NCI-H2227 (cell line): ENCODE data around the gene ARHGEF6.

Experiments used
- DNase-seq: peaks from one replicate; lab custom pipeline; 2025; ENCODE audit not compliant: unreplicated experiment; lab: John Stamatoyannopoulos, UW

Gene ARHGEF6

GRCh38 chrX:136747003-136747986 is 33.4 kb downstream of the ARHGEF6 start:
- no peak for DNase-seq

DNA sequence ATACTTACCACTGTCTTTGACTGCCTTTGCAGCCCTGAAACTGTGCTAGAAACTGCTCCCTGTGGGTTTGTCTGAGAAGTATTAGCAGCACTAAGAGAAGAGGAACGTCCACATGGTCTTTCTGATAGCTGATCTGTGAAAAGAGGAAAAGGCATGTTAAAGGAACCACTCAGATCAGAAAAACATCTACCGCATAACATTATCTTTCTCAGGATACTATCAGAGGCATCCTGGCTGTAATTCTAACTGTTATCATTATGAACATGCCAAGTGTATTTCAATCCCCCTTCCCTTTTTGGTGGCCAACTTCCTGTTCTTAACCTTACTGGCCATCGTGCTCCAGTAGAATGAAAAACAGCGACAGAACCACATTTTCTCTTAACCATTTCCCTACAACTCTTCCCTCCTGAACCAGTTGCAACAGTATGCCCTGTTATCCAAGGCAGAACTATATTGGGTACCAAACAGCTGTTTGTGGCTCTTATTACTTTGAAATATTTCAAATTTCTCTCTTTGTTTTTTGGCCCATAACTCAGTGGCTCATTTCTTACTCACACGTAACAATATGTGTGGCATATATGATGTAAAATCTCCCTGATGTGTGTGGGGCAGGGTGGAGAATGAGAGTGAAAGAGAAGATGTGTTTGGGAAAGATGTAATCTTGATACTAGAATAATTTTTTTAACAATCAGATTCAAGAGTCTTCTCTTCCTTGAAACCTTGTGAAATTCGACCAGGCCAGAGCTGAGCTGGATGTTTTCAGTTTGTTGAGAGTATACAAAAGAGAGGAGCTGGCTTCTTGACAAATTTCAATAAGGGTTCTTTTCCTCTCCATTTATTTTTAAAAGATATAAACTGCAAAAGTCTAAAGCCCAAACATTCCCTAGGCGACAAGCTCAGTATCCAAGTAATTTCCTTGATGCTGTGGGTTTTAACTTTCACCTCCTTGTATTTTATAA is 35.2 kb downstream of the ARHGEF6 start:
- DNase-seq, result no peak

DNA sequence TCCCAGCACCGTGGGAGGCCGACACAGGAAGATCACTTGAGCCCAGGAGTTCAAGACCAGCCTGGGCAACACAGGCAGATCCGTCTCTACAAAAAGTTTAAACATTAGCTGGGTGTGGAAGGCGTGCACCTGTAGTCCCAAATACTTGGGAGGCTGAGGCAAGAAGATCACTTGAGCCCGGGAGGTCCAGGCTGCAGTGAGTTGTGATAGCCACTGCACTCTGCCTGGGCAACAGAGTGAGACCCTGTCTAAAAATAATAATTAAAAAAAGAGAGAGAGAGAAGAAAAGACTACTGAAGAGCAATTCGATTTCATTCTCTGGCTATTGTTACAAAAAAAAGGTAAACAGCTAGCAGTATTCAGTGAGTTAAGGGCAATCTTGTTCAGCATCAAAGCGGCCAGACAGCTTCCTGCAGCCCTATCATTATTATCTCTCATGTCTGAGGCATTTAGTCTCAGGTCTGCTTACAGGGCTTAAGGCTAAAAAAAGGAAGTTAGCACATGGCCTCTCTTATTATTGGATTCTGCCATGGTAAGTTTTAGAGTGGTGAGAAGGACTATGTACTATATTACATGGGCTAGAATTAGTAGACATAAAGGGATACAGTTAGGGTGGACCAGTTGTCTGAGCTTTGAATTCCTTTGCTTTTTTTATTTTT is 37.9 kb downstream of the ARHGEF6 start:
- peak; percentile 16 for DNase-seq

DNA sequence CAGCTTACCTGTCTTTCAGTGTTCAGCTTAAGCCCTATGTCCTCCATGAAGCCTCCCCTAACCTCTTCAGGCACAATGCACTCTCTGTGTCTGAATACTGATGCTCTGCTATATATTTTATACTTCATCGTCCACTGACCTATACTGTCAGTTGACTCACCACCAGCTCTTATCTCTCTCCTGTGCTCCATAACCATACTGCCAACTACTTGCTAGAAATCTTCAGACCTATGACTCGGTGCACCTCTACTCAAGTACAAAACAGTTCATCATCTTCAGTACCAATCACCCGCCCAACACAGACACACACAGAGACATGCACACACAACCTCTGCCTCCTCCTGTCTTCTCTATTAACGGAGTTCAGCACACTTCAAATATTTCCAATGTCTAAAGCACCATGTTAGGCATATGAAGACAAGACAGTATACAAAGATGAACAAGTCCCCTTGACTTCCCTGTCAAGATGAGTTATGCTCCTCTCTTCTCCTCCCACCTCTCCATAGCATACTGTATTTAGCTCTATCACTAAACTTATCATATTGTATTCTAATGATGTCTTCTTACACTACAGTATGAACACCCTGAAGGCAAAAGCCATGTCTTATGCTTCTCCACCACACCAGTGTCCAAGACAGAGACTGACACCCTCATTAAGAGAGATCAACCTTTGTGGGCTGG is 42.5 kb downstream of the ARHGEF6 start:
- DNase-seq, result no peak

DNA sequence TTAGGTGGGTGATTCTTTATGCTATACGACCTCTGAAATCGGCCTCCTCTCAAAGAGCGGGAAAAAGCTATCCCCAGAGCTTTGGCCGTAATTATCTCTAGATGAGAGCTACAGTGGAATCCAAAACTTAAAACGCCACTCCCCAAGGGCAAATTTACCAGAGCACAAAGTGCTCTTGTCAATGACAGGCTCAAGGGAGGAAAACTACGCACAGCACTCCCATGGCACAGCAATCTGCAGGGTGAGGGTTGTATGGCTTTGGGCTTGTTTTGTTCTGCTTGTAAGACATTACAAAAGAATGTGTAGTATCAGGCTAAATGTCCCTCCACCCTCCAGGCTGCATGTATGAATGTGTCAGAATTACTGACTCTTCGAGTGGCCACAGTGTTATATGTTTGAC is 44.0 kb downstream of the ARHGEF6 start:
- DNase-seq, result no peak

DNA sequence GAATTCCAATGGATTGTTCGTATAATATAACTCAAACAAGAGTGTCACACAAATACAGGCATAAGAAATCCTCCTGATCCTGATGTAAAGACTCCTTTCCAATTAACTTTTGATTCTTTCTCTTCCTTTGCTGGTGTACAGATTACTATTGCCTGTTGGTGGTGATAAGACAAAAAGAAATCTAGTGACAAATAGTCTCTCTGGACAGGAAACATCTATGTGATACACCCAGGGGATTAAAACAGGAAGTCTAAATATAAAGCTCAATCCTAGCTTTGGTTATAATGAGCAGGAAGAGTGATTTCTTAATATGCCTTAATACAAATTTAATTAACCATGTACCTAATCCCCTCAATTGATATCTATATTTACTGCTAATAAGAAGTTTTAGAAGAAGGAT is 45.1 kb downstream of the ARHGEF6 start:
- DNase-seq, result no peak

GRCh38 chrX:136733613-136734012 is 47.1 kb downstream of the ARHGEF6 start:
- DNase-seq, result no peak

DNA sequence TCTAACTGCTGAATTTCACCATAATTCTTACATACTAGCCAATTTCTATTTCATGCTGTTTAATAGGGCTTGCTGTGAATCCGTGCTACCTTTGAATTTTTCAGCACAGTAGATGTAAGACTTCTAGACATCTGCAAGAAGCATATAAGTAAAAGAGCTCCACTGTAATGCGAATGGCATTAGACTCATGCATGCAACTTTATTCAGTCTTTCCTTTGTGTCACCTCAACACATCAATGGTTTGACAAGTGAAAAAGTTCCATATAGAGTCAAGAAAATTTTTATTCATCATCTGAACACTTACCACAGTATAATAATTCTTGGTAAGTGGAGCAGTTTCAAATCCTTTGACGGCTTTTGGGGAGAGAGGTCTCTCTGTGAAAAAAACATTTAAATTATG is 48.9 kb downstream of the ARHGEF6 start:
- no peak for DNase-seq

DNA sequence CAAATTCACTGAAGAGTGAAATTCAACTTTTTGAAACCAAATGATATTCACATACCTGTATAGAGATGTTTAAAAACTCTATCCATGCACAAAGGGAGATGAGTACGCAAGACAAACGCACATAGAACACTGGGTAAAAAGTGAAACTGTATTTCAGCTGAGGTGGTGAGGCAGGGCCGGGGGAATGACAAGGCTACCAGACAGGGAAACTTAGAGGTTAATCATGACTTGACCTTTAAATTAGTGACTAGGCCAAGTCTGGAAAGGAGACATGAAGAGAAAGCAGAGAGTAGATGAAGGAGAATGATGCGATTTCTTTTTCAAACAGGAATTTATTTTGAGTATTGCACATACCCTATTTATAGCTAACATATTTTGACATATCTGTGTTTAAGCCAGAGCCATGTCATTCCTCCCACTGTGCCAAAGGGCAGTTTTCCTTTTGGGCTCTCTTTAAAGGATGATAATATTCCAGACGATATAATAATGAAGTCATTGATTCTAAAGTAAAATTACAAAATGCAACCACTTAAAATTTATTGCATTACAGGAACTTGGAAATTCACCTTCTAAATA is 49.4 kb downstream of the ARHGEF6 start:
- no peak for DNase-seq

DNA sequence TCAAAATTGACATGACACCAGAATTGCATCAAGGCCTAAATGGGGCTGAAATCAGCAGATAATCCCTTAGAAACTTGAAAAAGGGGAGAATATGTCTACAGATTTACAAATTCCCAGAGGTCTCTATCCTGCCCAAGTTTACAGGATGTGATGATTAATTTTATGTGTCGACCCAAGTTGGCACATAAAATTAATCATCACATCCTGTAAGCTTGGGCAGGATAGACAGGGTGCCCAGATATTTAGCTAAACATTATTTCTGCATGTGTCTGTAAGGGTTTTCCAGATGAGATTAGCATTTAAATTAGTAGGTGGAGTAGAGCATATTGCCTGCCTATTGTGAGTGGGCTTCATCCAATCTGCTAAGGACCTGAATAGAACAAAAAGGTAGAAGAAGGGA is 52.3 kb downstream of the ARHGEF6 start:
- DNase-seq, result no peak

GRCh38 chrX:136725441-136726104 is 55.2 kb downstream of the ARHGEF6 start:
- no peak for DNase-seq

DNA sequence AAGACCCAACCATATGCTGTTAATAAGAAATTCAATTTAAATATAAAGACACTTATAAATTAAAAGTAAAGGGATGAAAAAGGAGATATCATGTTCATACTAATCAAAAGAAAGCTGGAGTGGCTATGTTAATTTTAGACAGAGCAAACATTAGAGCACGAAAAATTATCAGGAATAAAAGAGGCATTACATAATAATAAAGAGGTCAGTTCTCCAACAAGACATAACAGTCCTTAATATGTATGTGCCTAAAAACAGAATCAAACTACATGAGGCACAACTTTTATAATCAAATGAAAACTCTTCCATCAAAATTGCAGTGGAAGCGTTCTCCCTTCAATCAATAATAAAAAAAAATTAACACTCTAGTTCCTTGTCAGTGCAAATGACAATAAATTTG is 62.6 kb downstream of the ARHGEF6 start:
- no peak for DNase-seq

GRCh38 chrX:136714626-136715599 is 65.8 kb downstream of the ARHGEF6 start:
- no peak for DNase-seq

DNA sequence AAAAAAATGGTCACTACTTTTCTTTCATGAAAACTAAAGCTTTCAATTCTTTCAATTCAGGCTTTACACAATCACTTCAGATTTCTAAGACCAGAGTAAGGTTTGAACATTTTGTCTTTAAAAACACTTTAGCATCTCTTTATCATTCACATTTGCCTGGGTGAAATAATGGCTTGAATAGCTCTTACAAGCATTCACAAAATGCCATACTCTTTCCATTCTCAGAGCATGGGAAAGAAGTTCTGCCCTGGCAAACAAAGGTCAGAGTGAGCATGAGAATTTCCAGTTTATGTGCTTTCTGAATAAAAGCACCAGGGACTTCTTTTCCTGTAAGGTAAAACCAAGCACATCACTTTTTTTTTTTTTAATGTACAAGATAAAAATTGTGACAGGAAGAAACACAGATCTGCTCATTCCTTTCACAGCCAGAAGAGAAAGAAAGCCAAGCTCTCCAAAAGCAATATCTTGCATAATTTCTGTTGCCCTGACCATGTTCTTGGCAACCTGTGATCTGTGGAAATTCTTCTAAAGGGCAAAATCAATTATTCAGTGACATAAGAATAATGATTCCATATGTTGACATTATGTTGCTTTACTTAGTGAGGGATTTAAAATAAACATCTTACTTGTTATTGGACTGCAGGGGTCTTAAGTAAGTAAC is 68.0 kb downstream of the ARHGEF6 start:
- no peak for DNase-seq

GRCh38 chrX:136711147-136711546 is 69.6 kb downstream of the ARHGEF6 start:
- DNase-seq, result no peak

GRCh38 chrX:136710325-136710951 is 70.3 kb downstream of the ARHGEF6 start:
- DNase-seq, result no peak

DNA sequence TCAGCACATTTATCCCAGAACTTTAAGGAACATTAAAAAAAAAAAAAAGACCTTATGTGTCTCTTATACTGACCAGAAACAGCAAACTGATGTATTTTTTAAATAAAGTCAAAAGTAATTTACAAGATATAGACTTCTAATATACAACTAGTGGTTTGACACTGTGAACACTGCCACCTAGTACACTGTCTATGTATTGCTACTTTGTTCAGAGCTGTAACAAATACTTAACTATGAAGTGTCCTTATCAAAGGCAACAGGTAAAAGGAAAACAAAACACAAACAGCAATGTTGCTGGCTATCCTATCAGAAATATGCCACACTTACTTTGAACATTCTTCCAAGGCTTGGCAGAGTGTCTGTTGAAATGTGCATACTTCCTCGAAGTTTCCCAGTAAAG is 72.4 kb downstream of the ARHGEF6 start:
- peak; percentile 17 for DNase-seq

GRCh38 chrX:136697156-136697555 is 83.6 kb downstream of the ARHGEF6 start:
- DNase-seq, result no peak
